GM12872 (cell line): ENCODE measurements around the gene NDUFA11.
A peak's percentile ranks its signal among the peaks of the same experiment; 100 is the strongest.

Experiments used
- TF ChIP-seq, protein P1 (sequence below): IDR thresholded peaks from 3 replicates; pipeline ENCODE4 v1.5.1; 2011; ENCODE audit warnings: low read depth, mild to moderate bottlenecking, low read length, moderate library complexity; ENCODE audit not compliant: insufficient read depth

NDUFA11 gene

DNA sequence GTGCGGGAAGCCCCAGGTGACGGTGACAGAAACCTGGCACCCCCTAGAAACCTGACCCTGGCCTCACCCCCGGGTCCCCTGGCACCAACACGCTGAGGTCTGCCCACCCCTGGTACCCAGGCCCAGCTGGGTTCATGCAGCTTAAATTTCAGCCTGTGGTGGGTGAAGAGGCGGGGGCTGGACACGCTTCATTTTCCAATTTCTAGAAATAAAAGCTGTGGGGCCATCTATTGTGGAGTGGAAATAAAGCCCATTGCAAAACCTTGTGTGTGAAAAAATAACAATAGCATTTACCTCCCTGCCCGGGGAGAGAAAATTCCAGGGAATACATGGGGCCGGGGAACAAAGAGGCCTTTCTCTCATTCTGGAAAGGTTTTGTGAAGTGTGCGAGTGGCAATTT, 25.7 kb downstream of the NDUFA11 start:
- TF ChIP-seq, protein P1, sequence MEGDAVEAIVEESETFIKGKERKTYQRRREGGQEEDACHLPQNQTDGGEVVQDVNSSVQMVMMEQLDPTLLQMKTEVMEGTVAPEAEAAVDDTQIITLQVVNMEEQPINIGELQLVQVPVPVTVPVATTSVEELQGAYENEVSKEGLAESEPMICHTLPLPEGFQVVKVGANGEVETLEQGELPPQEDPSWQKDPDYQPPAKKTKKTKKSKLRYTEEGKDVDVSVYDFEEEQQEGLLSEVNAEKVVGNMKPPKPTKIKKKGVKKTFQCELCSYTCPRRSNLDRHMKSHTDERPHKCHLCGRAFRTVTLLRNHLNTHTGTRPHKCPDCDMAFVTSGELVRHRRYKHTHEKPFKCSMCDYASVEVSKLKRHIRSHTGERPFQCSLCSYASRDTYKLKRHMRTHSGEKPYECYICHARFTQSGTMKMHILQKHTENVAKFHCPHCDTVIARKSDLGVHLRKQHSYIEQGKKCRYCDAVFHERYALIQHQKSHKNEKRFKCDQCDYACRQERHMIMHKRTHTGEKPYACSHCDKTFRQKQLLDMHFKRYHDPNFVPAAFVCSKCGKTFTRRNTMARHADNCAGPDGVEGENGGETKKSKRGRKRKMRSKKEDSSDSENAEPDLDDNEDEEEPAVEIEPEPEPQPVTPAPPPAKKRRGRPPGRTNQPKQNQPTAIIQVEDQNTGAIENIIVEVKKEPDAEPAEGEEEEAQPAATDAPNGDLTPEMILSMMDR, result no peak

DNA sequence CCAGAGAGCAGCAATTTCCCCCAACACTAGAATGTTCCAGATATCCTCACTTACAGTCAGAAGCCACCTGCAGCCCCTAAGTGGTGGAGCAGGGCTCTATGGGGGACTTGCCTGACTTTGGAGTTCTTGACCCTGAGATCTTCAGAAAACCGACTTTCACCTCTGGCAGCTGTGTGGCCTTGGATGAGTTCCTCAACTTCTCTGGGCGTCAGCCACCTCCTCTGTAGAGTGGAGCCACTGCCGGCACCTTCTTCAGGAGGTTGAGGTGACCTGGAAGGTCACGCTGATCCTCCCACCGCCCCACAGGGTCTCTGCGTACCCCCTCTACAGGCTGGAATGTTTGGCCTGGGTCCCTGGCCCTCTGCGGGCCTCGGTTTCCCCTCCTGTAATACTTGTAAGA, 26.2 kb downstream of the NDUFA11 start:
- TF ChIP-seq, protein P1, result no peak

DNA sequence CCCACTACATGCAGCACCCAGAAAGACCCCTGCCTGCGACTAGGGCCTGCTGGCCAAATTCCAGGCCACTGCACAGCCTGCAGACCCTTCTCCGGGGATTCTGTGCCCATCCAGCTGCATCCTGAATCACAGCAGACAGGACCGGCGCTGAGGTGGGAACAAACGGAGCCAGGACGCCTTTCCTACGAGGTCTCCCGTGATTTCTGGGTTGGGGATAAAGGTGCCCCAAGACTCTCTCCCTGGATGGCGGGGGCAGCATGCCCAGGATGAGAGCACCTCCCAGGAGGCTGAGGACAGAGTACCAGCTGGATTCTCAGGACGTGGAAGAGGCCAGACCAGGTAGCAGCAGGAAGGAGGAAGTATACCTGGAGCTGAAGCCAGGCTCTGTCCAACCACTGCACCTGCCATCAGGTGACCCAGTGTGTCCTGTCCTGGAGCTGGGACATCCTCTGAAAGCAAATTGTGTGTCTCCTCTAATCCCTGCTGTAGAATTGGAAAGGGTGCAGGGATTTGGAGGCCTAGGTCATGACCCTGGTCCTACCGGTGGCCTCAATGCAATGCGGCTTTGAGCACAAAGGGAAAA, 29.9 kb downstream of the NDUFA11 start:
- TF ChIP-seq, protein P1, result no peak

GRCh38 chr19:5870986-5871394, 32.6 kb downstream of the NDUFA11 start:
- TF ChIP-seq, protein P1, result no peak

DNA sequence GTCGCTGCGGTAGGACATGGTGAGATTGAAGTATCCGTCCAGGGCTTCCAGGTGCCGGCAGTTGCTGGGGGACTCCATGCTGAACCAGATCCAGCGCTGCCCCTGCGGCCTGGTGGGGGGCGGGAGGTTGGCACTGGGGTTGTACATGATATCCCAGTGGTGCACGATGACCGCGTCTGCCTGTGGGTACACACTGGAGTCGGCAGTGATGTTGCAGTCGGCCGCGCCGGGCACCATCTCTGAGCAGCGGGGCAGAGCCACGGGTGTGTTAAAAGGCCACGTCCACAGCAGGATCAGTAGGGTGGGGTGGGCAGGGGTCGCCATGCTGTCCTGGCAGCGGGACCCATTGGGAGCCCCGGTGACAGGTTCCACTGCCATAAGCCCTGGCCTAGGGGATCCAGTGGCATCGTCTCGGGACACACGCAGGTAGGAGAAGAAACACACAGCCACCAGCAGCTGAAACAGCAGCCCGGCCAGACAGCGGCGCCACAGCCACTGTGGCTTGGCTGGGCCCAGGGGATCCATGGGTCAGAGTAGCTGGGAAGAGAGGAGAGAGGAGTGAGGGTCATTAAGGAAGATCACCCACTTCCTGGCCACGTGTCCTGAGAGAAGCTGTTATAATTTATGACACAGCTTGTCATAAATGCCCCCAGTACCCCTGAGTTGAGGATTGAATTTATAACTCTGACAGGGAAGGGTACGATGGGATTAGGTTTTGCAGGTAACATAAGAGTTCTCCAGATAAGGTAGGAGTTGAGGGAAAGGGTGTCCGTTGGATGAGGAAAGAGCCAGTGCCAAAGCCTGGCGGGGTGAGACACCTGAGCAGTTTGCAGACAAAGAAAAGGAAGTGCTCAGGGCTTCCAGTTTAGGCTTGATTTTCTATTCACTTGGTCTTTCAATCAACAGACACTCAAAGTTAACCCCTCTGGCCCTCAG, 36.1 kb downstream of the NDUFA11 start:
- TF ChIP-seq, protein P1, result no peak

- TF ChIP-seq, protein P1, result no peak
Measured at GRCh38 chr19:5865772-5866171, 37.8 kb downstream of the NDUFA11 start.

DNA sequence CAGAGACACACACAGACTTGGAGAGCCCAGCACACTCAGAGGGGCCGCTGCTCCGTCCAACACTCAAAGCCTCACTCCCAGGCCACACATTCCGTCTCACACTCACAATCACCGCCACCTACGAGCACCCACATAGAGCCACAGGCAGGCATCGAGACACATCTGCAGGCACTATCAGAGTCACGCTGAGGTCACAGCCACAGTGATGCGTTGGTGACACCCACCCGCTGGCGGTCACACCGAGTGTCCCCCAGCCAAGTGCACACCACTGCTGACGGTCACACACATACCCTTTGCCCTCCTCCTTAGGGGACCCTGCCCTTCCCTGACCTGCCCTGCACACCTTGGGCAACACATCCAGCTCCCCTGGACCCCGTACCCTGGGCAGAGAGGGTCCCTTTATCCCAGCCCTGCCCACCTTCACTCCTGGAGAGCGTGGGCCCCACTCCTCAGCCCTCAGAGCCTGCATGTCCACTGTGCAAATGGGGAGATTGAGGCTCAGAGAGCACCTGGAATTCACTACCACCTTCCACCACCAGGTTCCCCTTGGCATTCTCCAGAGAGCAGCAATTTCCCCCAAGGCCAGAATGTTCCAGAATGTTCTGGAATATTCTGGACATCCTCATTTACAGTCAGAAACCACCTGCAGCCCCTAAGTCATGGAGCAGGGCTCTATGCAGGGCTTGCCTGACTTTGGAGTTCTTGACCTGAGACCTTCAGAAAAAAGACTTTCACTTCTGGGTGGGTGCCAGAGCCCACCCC, 38.7 kb downstream of the NDUFA11 start:
- TF ChIP-seq, protein P1, result 0 out of 3 replicates have a peak, but pooled peaks have one; percentile 19
